HepG2 (cell line): ENCODE results near the gene PCDHGB2. TPM values are rescaled to one million over a fixed set of nuclear protein-coding genes. Genes with fewer than 3 reads are reported as not detected.
"Not testable (repeated sequence)": the region's sequence is repeated elsewhere in the genome, so short reads cannot be mapped to it uniquely, and the experiment has no call there.

Source experiments
- ATAC-seq: fragments of 200-7000 bp; cut with Tn5 transposase; 3 replicates; pipeline ENCODE4 v1.9.1; 2020; ENCODE audit warnings: mild to moderate bottlenecking, moderate library complexity
- BruUV-seq: library from RNA; stranded (reverse); fragments of 400-500 nt; replicated peaks from 2 replicates; lab custom pipeline; 2021; lab: Mats Ljungman, UMichigan
- CTCF ChIA-PET: fragments of 300-600 bp; formaldehyde crosslinking; extraction: SDS; loops from one replicate; lab custom pipeline; 2021; ENCODE audit warnings: low total read pairs, inconsistent platforms, low intra/inter-chr PET ratio; lab: Yijun Ruan, JAX
- POLR2A ChIA-PET: fragments of 350-600 bp; sonication (Branson Sonifier 250); formaldehyde crosslinking; loops from one replicate; lab custom pipeline; 2020; ENCODE audit warnings: antibody characterized with exemption, inconsistent platforms; lab: Yijun Ruan, JAX
- DNase-seq: peaks from one replicate; pipeline ENCODE4 v3.0.0-alpha.2; 2015; ENCODE audit warnings: low spot score
- FAIRE-seq: peaks from 3 replicates; lab custom pipeline; 2011; peaks lifted over from hg19 to GRCh38; lab: Jason Lieb, UNC
- H2AFZ ChIP-seq: one replicate; pipeline ENCODE4 v1.6.1; 2011; ENCODE audit warnings: low read length, inconsistent platforms
- H3K27ac ChIP-seq: fragments of 300-600 bp; 3 replicates; pipeline ENCODE4 v1.8.0; 2011; ENCODE audit warnings: mixed run types, mild to moderate bottlenecking, mixed read lengths, low read length, inconsistent platforms; ENCODE audit not compliant: insufficient read depth; ENCODE audit errors: extremely low read length
- H3K27me3 ChIP-seq, 2 experiments: fragments of 200-600 bp in 1 of 2; 2 replicates in 1 of 2; 3 replicates in 1 of 2; pipeline versions ENCODE4 v1.6.0 to v1.8.0; 2011; ENCODE audit warnings: low read length in 2 of 2, mild to moderate bottlenecking in 2 of 2, moderate library complexity in 2 of 2, inconsistent platforms in 1 of 2; ENCODE audit not compliant: insufficient read depth in 2 of 2, control insufficient read depth in 1 of 2
- H3K36me3 ChIP-seq, 2 experiments: fragments of 200-600 bp in 1 of 2; replicated peaks in 1 of 2; 2 replicates in 1 of 2; 3 replicates in 1 of 2; pipeline versions ENCODE4 v1.5.1 to v1.8.0; 2011; ENCODE audit warnings: low read length in 2 of 2, inconsistent platforms in 1 of 2; ENCODE audit not compliant: insufficient read depth in 2 of 2, control insufficient read depth in 1 of 2
- H3K4me1 ChIP-seq: 2 replicates; pipeline ENCODE4 v1.5.1; 2012; ENCODE audit warnings: low read length, inconsistent platforms; ENCODE audit not compliant: insufficient read depth
- H3K4me2 ChIP-seq: 2 replicates; pipeline ENCODE4 v1.6.0; 2011; ENCODE audit warnings: low read depth, low read length, inconsistent platforms
- H3K4me3 ChIP-seq, 3 experiments: fragments of 200-600 bp in 1 of 3; sonication (generic), shearing (Covaris generic) in 1 of 3; replicated peaks in 1 of 3; 2 replicates each; pipeline ENCODE4 v1.5.1; 2011 to 2016; ENCODE audit warnings: low read length in 3 of 3, inconsistent platforms in 2 of 3, low read depth in 2 of 3, mild to moderate bottlenecking in 2 of 3, control low read depth in 1 of 3, mixed read lengths in 1 of 3; ENCODE audit not compliant: insufficient read depth in 1 of 3
- H3K79me2 ChIP-seq: one replicate; pipeline ENCODE4 v1.6.1; 2011; ENCODE audit warnings: low read length, inconsistent platforms; ENCODE audit not compliant: insufficient read depth
- H3K9ac ChIP-seq: 2 replicates; pipeline ENCODE4 v1.6.0; 2011; ENCODE audit warnings: mild to moderate bottlenecking, low read depth, low read length, inconsistent platforms; ENCODE audit not compliant: insufficient read depth
- H3K9me3 ChIP-seq: 2 replicates; pipeline ENCODE4 v1.5.1; 2012; ENCODE audit warnings: mild to moderate bottlenecking, low read length
- H4K20me1 ChIP-seq: 2 replicates; pipeline ENCODE4 v1.6.0; 2011; ENCODE audit warnings: inconsistent platforms, mild to moderate bottlenecking, low read length, moderate library complexity; ENCODE audit not compliant: insufficient read depth
- NFAT5 ChIP-seq: sonication (generic); formaldehyde crosslinking; IDR thresholded peaks from 2 replicates; pipeline ENCODE4 v1.4.0; 2020; ENCODE audit warnings: missing genetic modification reagents
- SYNCRIP ChIP-seq: fragments of 200-400 bp; formaldehyde crosslinking; IDR thresholded peaks from 2 replicates; pipeline ENCODE4 v1.6.1; 2018; ENCODE audit warnings: mild to moderate bottlenecking, low read depth, low read length; ENCODE audit not compliant: insufficient read depth
- WGBS: methylation state at CpG from one replicate; pipeline ENCODE4 v1.1.6; 2017; ENCODE audit warnings: low lambda C conversion rate; 5-methylcytosine and 5-hydroxymethylcytosine counted together
- in situ Hi-C: cut with HindIII; loops from 2 replicates; pipeline ENCODE4 v1.10.0; 2017; ENCODE audit warnings: low pct_unique_long_range_greater_than_20kb; ENCODE audit not compliant: extremely low pct_ligation_motif_present
- intact Hi-C: fragments of 100-400 bp; cut with micrococcal nuclease; formaldehyde crosslinking; loops from one replicate; pipeline ENCODE4 v1.10.0; 2022; ENCODE audit not compliant: unreplicated experiment
- polyA plus RNA-seq, 8 experiments: library from polyadenylated mRNA; depleted of rRNA in 3 of 8; stranded (reverse) in 7 of 8; unstranded in 1 of 8; fragments of >200 nt; fragmentation: Illumina TruSeq in 4 of 8; extraction: Trizol in 4 of 8; gene quantifications; 2 replicates each; pipeline versions ENCODE4 v1.2.1 to v1.2.3, GENCODE V29; 2011 to 2016; ENCODE audit warnings: low read depth in 4 of 8, missing spikeins in 1 of 8, mixed read lengths in 1 of 8; ENCODE audit not compliant: insufficient read depth in 1 of 8
- total RNA-seq, 5 experiments: library from RNA; depleted of rRNA; stranded (reverse); fragments of >200 nt; fragmentation: Illumina TruSeq; extraction: Trizol; gene quantifications; 2 replicates each; pipeline ENCODE4 v1.2.3, GENCODE V29; 2016; ENCODE audit warnings: low read depth in 1 of 5
- TF ChIP-seq, protein P1 (sequence below), 2 experiments: sonication (generic) in 1 of 2; formaldehyde crosslinking in 1 of 2; IDR thresholded peaks; 2 replicates each; pipeline versions ENCODE4 v1.6.1 to v1.9.0; 2014 to 2022; ENCODE audit warnings: antibody characterized with exemption in 1 of 2, borderline replicate concordance in 1 of 2, inconsistent platforms in 1 of 2, low read depth in 1 of 2, missing genetic modification reagents in 1 of 2

Gene PCDHGB2
- total and polyA plus RNA-seq, 2 of the 13 experiments (the other 11 are each of a cell fraction or from before 2014, with no cell fraction given), result 0.64 to 0.82 TPM

DNA sequence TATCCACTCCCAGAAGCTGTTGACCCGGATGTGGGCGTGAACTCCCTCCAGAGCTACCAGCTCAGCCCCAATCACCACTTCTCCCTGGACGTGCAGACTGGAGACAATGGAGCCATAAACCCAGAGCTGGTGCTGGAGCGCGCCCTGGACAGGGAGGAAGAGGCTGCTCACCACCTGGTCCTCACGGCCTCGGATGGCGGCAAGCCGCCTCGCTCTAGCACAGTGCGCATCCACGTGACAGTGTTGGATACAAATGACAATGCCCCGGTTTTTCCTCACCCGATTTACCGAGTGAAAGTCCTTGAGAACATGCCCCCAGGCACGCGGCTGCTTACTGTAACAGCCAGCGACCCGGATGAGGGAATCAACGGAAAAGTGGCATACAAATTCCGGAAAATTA, 33.5 kb downstream of the PCDHGB2 start:
- BruUV-seq, result no TSS peak
- FAIRE-seq (no peak), ATAC-seq (no peak), DNase-seq (no peak)
- Histone ChIP-seq H3K9me3 (peaks cover 51% of the 10 kb centered on the region), H3K79me2 (no peaks in the 10 kb centered on the region), H3K4me3 (no peak overlapping the region), H3K4me1 (peaks cover 5% of the 10 kb centered on the region; the same call in 1 of the 2 replicates), H4K20me1 (no peaks in the 10 kb centered on the region), H3K4me2 (no peak overlapping the region), H2AFZ (no peak overlapping the region), H3K36me3 (no peaks in the 10 kb centered on the region), H3K27me3 (no peaks in the 10 kb centered on the region), H3K9ac (no peak overlapping the region), H3K27ac (no peak overlapping the region)
- POLR2A ChIA-PET, result no interaction called here
- TF ChIP-seq SYNCRIP, result no peak
- no peak for TF ChIP-seq NFAT5 (CRISPR knock-in tag)
- TF ChIP-seq, protein P1, sequence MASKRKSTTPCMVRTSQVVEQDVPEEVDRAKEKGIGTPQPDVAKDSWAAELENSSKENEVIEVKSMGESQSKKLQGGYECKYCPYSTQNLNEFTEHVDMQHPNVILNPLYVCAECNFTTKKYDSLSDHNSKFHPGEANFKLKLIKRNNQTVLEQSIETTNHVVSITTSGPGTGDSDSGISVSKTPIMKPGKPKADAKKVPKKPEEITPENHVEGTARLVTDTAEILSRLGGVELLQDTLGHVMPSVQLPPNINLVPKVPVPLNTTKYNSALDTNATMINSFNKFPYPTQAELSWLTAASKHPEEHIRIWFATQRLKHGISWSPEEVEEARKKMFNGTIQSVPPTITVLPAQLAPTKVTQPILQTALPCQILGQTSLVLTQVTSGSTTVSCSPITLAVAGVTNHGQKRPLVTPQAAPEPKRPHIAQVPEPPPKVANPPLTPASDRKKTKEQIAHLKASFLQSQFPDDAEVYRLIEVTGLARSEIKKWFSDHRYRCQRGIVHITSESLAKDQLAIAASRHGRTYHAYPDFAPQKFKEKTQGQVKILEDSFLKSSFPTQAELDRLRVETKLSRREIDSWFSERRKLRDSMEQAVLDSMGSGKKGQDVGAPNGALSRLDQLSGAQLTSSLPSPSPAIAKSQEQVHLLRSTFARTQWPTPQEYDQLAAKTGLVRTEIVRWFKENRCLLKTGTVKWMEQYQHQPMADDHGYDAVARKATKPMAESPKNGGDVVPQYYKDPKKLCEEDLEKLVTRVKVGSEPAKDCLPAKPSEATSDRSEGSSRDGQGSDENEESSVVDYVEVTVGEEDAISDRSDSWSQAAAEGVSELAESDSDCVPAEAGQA (IDR thresholded peaks at IDR 0.05; ENCODE audit: low read depth), result no peak
- TF ChIP-seq, protein P1 (CRISPR knock-in tag; IDR thresholded peaks at IDR 0.05; ENCODE audit: borderline replicate concordance), result no peak
- in situ Hi-C loops, result no loop called here
- 64% methylated on average over 16 of the region's 21 CpGs for WGBS
- intact Hi-C loops, result no loop called here
- CTCF ChIA-PET, result no interaction called here

DNA sequence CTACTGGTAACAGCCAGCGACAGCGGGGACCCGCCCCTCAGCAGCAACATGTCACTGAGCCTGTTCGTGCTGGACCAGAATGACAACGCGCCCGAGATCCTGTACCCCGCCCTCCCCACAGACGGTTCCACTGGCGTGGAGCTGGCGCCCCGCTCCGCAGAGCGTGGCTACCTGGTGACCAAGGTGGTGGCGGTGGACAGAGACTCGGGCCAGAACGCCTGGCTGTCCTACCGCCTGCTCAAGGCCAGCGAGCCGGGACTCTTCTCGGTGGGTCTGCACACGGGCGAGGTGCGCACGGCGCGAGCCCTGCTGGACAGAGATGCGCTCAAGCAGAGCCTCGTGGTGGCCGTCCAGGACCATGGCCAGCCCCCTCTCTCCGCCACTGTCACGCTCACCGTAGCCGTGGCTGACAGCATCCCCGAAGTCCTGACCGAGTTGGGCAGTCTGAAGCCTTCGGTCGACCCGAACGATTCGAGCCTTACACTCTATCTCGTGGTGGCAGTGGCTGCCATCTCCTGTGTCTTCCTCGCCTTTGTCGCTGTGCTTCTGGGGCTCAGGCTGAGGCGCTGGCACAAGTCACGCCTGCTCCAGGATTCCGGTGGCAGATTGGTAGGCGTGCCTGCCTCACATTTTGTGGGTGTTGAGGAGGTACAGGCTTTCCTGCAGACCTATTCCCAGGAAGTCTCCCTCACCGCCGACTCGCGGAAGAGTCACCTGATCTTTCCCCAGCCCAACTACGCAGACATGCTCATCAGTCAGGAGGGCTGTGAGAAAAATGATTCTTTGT, 34.8 kb downstream of the PCDHGB2 start:
- 82% methylated on average over 23 of the region's 53 CpGs for WGBS
- H3K4me2 ChIP-seq, H3K4me3 ChIP-seq, H3K27ac ChIP-seq, H3K9ac ChIP-seq, H2AFZ ChIP-seq, BruUV-seq, FAIRE-seq, H3K36me3 ChIP-seq, H3K79me2 ChIP-seq, DNase-seq, CTCF ChIA-PET, ATAC-seq, in situ Hi-C loops, POLR2A ChIA-PET, intact Hi-C loops, H3K4me1 ChIP-seq, H4K20me1 ChIP-seq, H3K27me3 ChIP-seq: not testable (repeated sequence)
- H3K9me3 ChIP-seq, result peaks cover 51% of the 10 kb centered on the region
